Stimulated activated CD4-positive, alpha-beta T cell treated with anti-CD3 and anti-CD28 coated beads, TNF-alpha, amount 100 ng/mL, for 1 hour (primary cell): ENCODE results near the gene NR2F2.

Experiments used
- DNase-seq, 3 donors: peaks; one replicate each; pipeline ENCODE4 v3.0.0-alpha.2; 2020; ENCODE audit warnings: low read depth in 3 of 3, low spot score in 1 of 3

Gene NR2F2

DNA sequence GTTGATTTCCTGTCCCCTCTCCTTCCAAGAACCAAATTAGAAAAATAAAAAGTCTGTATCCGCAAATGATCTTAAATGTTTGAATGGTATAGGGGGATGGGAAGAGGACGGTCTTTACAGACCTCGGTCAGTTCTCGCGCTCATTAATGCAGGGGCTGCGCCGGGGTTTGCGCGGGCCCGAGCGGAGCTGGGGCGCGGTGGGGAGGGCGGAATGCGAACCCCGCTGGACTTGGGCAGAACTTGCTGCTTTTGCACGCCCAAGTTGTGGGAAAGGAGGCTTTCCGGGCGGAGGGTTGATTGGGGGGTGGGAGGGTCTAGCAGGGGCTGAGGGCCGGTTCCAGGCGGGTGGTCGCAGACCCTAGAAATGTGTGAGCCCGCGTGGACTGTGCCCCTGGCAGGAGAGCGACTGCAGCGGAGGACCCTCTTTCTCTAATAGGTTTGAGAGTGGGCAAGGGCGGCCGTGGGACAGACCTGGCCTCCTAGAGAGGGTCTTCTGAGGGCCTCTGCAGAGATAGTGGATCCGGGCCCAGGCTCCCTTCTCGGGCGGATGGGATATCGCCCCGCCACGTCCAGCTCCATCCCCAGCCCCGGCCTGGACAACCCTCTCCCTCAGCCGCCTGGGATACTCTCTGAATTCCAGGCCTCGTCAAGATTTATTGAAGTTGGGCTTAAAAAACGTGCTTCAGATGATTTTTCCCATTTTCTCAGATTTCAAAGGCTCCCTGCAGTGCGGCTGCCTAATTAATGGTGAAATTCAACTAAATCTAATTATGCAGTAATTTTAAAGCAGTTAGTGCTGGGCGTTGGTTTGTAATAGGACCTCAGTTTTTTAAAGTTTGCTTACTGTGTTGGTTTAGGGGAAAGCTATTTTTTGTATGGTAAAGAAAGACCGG is 11.3 kb downstream of the NR2F2 start:
- no peak for DNase-seq

DNA sequence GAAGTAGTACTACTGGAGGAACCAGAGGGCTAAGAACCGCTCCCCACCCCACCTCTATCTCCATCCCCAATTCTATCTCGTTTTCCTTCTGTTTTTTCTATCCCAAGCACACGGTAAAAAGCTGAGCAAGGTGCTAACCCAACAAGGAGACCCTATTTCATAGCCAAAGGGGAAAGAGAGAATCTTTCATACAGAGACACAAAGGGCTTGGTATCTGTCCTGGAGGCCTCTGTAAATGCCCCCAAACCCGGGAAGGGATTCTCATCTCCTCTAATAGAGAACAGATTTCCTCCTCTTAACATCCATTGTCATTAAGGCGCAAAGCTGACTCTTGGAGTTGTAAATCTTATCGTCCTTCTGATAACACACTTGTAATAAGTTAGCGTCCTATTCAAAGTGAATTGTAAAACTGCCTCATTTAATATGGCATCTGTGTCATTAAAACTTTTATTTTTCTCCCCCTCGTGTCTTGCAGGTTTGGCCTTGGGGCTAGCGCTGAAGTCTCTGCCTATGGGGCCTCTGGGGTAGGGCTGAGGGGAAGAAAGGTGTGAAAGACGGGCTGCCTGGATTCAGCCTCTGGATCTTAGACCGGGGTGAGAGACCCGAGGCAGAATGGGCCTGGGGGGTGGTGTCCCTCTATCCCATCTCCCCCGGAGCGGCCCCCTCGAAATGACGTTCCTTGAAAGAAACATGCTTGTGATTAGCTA is 12.1 kb downstream of the NR2F2 start:
- no peak for DNase-seq

DNA sequence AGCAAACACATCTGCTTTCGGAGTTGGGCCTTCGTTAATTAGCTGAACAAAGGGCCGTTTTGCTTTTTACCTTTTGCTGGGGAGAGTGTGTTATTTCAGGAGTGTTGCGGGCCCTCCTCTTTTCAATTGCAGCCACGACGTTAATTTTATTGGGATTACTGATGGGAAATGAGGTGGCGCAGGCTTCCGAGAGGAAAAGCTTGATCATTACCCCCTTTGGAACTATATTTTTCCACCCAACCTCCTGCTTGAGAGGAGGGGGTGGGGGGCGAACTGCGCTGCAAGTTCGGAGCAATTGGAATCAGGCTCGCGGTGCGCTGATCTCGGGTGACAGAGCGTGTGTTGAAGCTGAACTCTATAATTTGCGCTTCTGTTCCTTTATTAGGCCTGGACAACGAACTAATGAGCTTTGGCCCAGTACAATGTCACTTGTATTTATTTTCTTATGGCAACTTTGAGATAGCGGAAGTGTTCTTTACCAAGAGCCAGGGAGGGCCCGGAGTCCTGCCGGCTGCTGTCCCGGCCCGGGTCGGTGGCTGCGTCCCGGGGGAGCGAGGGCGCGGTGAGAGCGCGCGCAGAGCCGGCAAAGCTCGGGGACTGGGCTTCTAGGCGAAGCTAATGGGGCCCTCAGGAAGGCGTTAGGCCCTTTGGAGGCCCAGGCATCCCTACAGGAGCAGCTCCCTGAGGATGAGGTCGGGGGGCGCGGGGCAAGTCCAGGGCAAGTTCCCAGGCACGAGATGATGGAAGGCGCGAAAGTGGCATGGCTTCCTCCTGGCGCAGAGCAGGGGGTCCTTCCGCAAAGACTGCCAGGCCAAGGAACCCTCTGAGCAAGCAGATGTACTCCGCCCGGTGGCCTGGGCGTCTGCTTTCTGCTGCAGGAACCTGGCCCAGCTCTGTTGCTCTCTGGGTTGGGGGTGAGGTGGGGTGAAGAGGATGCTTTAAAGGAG is 12.9 kb downstream of the NR2F2 start:
- DNase-seq: no peak

DNA sequence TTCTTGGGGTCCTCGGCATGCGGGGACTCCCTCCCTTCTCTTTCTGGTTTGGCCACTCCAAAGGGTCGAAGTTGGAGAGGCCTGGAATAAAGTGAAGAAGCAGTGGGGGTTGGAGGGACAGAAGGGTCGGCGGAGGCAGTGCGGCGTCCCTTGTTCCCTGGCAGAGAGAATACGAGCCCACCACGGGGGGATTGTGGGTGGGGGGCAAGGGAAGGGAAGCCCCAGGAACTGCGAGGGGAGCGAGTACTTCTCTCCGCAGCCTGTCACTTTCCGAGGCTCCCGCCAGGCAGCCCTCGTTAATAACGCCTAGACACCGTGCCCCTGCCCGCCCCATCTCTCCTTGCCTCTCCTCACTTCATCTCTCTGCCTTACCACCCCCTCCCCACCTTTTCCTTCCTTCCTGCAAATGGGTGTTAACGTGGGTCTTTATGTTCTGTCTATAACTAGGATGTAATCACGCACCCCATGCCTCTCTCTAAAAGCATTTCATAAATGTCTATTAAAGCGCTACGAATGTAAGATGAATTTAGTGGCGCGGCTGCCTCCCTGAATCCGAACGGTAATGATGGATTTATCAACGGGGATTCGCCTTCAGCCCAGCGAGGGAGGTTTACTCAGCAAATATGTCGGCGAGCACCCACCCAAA is 13.7 kb downstream of the NR2F2 start:
- DNase-seq: no peak

DNA sequence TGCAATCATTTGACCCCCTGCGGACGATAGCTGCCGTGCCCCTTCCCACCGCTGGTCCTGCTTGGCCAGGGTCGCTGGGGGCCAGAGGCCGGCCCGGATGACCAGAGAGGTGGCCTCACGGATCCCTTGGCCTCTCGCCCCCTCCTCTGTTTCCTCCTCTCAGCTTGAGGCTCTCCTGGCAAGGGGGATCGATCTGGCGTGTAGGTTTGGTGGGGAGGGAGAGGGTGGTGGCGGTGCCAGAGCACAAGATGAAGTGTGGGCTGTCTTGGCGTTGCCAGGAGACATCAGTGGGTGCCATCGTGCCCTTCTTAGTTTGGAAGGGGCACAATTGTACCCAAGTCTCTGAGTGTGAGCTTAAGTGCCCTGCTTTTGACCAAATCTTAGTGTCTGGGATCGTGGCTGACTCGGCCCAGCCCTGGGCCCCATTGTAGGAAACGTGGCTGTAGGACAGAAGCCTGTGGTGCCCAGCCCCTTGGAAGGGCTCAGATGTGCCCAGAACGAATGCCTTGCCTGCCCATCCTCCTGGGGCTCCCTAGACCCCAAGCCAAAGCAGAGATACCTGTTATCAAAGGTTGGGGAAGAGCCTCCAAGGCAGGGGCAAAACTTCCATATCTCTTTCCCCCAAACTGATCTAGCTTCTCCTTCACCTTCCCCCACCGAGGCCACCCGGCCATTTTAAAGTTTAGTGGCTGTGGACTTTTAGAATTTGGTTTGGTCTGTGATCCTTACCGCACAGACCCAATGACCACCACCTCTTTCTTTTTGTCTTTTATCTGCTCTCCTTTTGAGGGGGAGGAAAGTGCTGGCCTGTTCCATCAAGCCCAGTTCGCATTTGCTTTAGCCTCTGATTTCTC is 14.4 kb downstream of the NR2F2 start:
- DNase-seq: no peak

DNA sequence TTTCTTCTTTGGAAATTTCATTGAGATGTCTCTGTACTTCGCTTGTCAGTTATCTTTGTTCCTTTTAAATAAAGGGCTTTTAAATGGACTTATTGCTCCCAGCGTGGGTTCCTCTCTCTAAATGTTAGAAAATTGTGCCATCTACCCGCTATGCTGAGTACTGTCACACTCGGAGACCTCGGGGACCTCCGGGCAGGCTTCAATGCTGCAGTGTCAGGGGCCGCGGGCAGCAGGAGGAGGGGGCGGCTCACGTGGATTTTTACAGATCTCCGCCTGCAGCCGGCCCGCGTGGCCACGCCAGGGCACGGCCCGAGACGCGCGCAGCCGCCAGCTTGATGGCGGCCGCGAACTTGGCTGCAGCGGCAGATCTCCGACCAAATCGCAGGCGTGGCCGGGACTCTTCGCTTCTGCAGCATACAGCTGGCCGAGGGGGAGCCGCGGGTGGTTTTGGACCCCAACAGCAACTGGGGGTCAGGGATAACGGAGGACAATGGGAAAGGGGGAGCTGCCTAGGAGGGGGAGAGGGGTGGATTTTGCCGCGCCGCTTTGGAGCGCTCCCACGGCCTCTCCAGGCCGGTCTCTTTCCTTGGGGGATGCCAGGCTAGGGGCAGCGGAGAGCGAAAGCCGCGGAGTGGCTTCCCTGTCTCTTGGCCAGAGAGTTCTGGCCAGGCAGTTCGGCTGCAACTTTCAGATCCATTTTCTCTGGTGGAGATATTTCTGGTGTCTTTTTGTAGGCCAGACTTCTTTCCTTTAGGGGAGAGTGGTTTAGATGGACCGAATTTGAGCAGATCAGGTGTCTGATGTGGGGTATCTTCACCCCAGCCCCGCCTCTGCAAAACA is 15.3 kb downstream of the NR2F2 start:
- DNase-seq: no peak

DNA sequence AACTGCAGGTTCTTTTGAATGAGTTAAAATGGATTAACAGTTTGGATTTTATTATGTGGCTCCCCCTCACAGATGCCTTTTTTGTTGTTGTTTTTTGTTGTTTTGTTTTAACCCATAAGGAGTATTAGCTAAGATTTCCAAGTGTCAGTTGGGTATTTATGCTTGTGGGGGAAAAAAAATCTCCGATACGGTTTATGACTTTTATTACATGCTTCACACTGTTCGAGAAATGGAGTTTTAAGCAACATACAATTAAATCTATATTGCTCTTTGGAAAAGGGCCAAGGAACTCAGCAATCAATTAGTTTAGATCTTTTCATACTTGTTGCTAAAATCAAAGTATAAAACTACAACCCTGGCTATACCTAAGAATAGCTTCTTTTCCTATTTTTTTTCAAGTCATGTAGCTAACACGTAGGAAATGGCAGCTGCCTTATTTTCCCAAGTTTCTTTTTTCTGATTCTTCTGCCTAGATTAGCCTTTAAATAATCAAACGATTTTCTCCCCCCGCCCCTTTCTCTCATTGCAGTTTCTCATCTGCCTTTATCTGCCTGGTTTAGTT is 16.0 kb downstream of the NR2F2 start:
- no peak for DNase-seq

DNA sequence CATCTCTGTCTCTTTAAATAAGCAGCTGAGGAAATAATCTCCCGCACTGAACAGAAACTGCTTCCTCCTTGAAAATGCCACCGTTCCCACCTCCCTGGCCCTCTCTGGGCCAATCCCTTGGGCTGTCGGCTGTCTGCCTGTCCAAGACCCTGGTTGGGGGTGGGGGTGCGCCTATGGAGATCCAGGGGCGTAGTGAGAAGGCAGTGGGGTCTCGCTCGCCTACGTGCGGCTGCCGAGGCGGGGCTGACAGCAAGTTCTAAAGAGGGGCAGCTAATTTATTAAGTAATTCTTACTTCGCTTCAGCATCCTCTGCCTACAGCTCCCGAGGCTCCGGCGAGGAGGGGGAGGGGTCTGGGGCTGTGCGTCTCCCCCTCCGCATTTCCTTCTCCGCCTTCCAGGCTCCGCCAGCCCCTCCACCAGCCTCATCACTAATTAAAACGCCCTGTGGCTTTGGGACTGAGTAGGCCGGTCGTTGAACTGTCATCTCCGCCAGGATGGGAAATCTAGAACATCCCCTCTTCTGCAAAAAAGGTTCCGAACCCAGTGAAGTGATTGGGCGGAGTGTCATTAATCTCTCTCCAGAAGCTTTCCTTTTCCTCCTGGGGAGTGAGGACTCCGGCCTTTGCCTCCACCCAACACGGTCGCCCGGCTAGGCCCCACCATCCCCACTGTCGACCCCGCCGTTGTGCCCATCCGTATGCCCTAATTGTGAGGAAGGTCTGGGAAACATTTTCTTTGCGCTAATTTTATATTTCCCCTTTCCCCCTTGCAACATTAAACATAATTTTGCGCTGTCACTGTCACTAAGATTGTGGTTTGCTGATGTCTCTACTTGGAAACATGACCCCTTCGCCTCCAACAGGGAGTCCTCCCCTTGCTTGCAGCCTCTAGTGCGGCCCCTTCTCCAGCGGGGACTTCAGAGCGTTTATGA is 16.9 kb downstream of the NR2F2 start:
- no peak for DNase-seq

DNA sequence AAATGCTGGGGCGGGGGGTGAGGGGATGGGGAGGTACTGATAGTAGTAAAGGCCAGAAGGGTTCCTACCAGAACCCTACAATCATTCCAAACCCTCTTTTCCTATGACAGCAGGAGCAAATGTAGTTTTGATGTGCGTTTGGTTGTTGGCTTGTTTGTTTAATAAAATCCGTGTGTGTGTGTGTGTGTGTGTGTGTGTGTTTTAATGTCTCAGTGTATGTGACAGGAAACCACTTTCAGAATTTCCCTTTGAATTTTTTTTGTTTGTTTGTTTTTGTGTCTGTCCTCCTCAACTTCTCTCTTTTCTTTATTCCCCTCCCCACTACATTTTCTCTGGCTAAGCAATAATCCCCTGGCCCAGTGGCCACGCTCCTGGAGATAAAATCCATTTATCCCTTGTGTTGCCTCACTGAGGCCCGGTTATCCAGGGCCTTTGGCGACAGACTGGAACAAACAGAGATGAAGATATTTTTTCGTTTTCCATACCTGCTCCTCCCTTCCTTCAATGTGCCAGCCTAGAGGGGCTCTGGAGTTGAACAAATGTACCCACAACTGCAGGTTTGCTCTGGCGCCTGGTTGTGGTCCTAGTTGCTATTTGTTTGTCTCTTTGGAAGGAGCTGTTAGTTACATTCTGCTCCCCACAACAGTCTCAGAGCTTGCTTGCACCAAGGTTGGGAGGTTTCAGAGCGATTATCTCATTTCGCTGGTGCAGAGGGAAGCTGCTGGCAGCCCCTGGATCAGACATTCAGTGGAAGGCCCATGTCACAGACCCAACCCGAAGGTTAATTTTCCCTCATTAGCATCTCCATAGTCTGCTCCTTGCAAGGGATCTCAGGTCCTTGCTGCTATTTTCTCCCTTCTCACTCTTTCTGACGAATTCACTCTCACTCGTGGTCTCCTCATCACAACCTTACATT is 17.9 kb downstream of the NR2F2 start:
- no peak for DNase-seq

DNA sequence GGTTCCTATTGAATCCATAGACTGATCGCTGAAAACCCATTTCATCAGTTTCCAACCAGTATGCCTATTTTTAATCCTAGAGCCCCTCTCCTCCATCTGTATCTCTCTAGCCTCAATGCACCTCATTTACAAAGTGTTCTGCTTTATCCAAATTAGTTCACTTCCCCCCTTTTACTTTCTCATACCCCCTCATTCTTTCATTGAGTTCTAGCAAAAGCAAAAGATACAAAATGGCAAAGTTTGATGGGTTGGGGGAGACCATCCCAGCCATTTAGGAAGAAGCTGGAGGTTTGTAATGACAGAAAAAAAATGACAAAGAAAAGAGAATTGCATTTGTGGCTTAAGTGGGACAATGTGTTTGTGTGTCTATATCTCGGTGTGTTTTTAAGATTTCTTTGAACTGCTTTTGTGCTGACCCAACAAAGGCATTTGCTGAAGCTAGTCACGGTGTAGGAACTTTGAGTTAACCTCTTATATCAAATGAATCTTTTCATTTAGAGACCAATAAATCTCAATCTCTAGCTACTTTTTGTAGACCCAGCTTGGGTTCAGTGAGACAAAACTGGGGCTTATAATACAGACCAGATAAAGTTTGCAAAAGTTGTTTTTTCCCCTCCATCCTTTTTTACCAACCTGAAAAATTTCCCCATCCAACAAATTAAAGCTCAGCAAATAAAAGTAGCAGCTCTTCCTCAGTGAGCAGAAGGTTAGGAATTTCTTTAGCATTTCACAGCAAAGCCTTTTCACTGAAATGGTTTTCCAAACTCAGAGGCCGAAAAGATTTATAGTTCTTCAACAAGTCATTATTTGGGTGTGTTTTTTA is 18.7 kb downstream of the NR2F2 start:
- DNase-seq: no peak

DNA sequence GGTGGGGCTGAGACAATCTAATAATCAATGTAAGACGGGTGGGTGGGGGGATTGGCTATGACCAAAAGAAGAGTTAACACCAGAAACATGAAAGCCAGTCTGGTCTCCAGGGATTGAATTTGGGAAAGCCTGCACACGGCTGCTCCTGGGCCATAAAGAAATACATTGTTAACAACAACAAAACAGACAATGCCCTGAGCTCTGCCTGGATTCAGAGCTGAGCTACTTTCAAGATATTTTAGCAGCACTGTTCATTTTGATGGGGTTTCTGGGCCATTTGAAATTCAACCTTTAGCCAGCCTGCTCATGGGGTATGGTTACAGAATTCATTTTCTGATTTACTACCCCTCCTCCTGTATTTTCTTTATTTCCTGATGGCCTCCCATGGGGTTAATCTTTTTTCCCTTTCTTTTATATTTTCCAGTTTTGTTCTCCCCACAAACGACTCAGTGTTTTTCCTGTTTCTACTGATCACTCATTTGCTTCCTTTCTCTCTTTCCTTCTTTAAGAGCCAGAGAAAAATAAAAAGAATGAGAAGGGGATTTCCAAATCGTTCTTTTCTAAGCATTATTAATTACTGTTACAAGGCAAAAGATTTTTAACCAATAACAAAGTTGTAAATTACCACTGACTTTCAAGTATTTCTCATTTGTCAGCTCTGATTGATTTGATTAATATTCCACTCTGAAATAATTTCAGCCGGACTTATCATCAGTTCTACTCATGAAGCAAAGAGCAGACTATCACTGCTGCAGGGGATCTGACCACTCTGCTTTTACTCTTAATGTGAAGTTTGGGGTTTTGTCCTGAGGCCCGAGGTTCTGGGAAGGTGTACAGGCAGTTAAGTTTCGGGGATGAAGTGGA is 19.6 kb downstream of the NR2F2 start:
- no peak for DNase-seq

DNA sequence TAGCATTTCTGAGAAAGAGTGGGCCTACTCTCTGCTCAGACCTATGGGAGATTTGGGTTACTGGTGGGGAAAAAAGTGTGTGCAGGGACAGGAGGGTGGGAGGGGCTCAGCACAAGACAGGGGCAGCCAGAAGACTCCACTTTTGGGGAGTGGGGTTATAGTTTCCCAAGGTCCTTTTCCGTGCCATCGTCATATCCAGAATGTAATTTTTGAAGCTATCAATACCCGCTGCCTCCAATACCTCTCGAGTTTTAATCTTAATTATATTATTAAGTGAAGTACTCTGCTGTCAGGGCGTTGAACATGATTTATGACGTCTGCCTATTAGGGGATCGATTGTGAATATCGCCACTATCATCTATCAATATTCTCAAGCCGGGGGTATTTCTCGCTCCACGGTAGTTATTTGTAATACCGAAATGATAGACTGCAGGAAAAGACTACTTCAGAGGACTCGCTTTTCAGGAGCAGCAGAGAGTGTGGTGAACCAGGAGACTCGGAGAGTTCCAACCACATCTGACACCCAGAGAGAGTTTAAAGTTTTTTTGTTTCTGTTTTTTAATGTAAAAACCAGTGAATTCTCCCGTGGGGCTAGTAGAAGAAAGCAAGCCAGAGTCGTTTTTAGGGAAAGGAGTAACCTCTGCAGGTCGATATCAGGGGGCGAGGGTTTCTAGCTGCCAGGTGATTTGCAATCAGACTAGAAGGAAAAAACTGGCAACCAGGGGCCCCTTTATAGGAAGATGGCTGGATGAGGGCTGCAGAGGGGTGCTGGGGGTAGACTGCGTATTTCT is 20.6 kb downstream of the NR2F2 start:
- no peak for DNase-seq

DNA sequence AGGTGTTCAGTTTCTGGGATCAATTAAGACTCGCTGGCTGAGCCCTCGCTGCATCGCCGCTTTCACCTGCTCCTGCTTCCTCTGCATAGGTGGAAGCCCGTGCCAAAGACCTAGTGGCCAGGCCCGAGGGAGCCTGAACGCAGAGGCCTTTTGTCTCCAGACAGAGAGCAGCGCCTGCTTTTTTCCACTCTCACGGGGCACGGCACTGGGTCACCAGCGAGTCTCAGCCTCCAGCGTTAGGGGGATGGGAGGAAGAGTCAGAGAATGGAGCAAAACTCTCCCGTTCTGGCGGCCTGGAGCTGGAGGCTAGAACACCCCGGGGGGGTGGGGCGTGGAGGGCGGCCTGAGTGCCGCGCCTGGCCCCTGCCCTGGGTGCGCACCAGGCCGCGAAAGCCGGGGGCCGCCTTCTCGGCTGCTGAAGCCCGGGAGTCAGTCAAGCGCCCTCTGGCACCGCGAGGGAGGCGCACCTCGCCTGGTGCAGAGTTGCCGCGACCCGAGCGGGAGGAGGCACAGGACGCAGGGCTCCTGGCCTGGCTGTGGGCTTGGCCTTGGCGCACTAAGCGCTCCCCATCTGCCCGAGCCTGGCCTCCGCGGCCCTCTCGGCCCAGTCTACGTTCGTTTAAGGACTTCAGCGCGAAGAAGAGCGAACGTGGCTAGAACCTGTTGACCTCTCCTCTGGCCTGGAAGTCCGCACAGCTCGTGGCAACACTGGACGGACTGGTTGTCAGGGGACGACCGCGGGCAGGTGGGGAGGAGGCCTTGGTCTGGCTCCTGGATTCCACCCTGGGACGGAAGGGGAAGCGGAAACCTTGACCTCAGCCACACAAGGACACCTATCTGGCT is 21.5 kb downstream of the NR2F2 start:
- DNase-seq: no peak
